A549 (cell line): Measurements from ENCODE around the gene NUP62. TPM values are rescaled to one million over a fixed set of nuclear protein-coding genes. Genes with fewer than 3 reads are reported as not detected.

Experiments used
- ATAC-seq, 2 experiments: fragments of 200-7000 bp in 1 of 2; fragments of >200 bp in 1 of 2; cut with Nextera tagmentation in 1 of 2; cut with Tn5 transposase in 1 of 2; 3 replicates each; pipeline versions ENCODE4 v1.8.0 to v1.9.1; 2018 to 2020; ENCODE audit warnings: mild to moderate bottlenecking in 1 of 2, moderate library complexity in 1 of 2
- CTCF ChIA-PET: fragments of 300-600 bp; sonication (Branson Sonifier 250); formaldehyde crosslinking; extraction: SDS; loops from one replicate; lab custom pipeline; 2021; ENCODE audit warnings: antibody characterized with exemption, inconsistent platforms; lab: Yijun Ruan, JAX
- POLR2A ChIA-PET: fragments of 350-600 bp; formaldehyde crosslinking; extraction: SDS; loops from one replicate; lab custom pipeline; 2021; ENCODE audit warnings: antibody characterized with exemption, inconsistent platforms; lab: Yijun Ruan, JAX
- DNase-seq, 2 experiments: peaks; one replicate each; pipeline versions ENCODE4 v3.0.0 to v3.0.0-alpha.2; 2011 to 2016; ENCODE audit warnings: low read depth in 1 of 2, low spot score in 1 of 2
- FAIRE-seq: peaks from 2 replicates; lab custom pipeline; 2011; peaks lifted over from hg19 to GRCh38; lab: Jason Lieb, UNC
- H3K27ac ChIP-seq, 2 experiments: fragments of >200 bp; sonication (Bioruptor Twin); formaldehyde crosslinking; 3 replicates each; pipeline ENCODE4 v1.5.1; 2016 to 2017
- H3K4me1 ChIP-seq: fragments of >200 bp; sonication (Bioruptor Twin); formaldehyde crosslinking; 3 replicates; pipeline ENCODE4 v1.6.1; 2016
- H3K4me2 ChIP-seq: fragments of >200 bp; sonication (Bioruptor Twin); formaldehyde crosslinking; 3 replicates; pipeline ENCODE4 v1.6.1; 2016
- H3K4me3 ChIP-seq: fragments of >200 bp; sonication (Bioruptor Twin); formaldehyde crosslinking; 3 replicates; pipeline ENCODE4 v1.5.1; 2016
- H3K9me3 ChIP-seq: fragments of >200 bp; sonication (Bioruptor Twin); formaldehyde crosslinking; 3 replicates; pipeline ENCODE4 v1.6.1; 2016
- BCL3 ChIP-seq: fragments of >200 bp; sonication (Bioruptor Twin); formaldehyde crosslinking; IDR thresholded peaks from 3 replicates; pipeline ENCODE4 v1.6.1; 2016
- CBX2 ChIP-seq: fragments of 200-600 bp; sonication (generic); IDR thresholded peaks from 2 replicates; pipeline ENCODE4 v1.6.1; 2016; ENCODE audit warnings: low read depth, mild to moderate bottlenecking, borderline replicate concordance
- CBX8 ChIP-seq: fragments of 200-600 bp; sonication (generic); IDR thresholded peaks from 2 replicates; pipeline ENCODE4 v1.6.1; 2016
- CHD2 ChIP-seq: fragments of 150-350 bp; IDR thresholded peaks from 2 replicates; pipeline ENCODE4 v1.6.1; 2014; ENCODE audit warnings: low read length; ENCODE audit not compliant: partially characterized antibody
- CHD4 ChIP-seq: fragments of 200-600 bp; sonication (generic); IDR thresholded peaks from 2 replicates; pipeline ENCODE4 v1.6.1; 2016; ENCODE audit warnings: antibody characterized with exemption, mild to moderate bottlenecking, borderline replicate concordance
- CTCF ChIP-seq: fragments of >200 bp; sonication (Bioruptor Twin); formaldehyde crosslinking; IDR thresholded peaks from 3 replicates; pipeline ENCODE4 v1.5.1; 2016
- ELK1 ChIP-seq: fragments of 150-350 bp; IDR thresholded peaks from 2 replicates; pipeline ENCODE4 v1.6.1; 2014; ENCODE audit warnings: low read depth, mild to moderate bottlenecking, low read length
- HMGXB4 ChIP-seq: fragments of 250-450 bp; sonication (Bioruptor Pico); IDR thresholded peaks from 2 replicates; pipeline ENCODE4 v1.5.0; 2021; ENCODE audit warnings: mild to moderate bottlenecking, moderate library complexity, borderline replicate concordance
- HOXB13 ChIP-seq: fragments of 250-450 bp; sonication (Bioruptor Pico); IDR thresholded peaks from 2 replicates; pipeline ENCODE4 v1.5.0; 2020; ENCODE audit warnings: low read depth, mild to moderate bottlenecking, moderate library complexity
- HOXB5 ChIP-seq: fragments of 250-450 bp; sonication (Bioruptor Pico); IDR thresholded peaks from 2 replicates; pipeline ENCODE4 v1.5.0; 2020; ENCODE audit warnings: mild to moderate bottlenecking, moderate library complexity
- JUN ChIP-seq, 2 experiments: fragments of >200 bp; sonication (Bioruptor Twin); formaldehyde crosslinking; IDR thresholded peaks; 2 replicates in 1 of 2; 3 replicates in 1 of 2; pipeline ENCODE4 v1.6.1; 2016 to 2017
- KDM1A ChIP-seq: fragments of 200-600 bp; sonication (generic); IDR thresholded peaks from 2 replicates; pipeline ENCODE4 v1.6.1; 2016; ENCODE audit warnings: low read depth, mild to moderate bottlenecking
- KDM5A ChIP-seq: fragments of 200-600 bp; sonication (generic); IDR thresholded peaks from 2 replicates; pipeline ENCODE4 v1.6.1; 2016; ENCODE audit warnings: antibody characterized with exemption, mild to moderate bottlenecking
- MAZ ChIP-seq: fragments of 150-350 bp; IDR thresholded peaks from 2 replicates; pipeline ENCODE4 v1.6.1; 2014; ENCODE audit warnings: antibody characterized with exemption, low read depth, low read length, borderline replicate concordance
- NR3C1 ChIP-seq: fragments of >200 bp; sonication (Bioruptor Twin); formaldehyde crosslinking; IDR thresholded peaks from 3 replicates; pipeline ENCODE4 v1.6.1; 2017
- PHF8 ChIP-seq: fragments of 200-600 bp; sonication (generic); IDR thresholded peaks from 2 replicates; pipeline ENCODE4 v1.6.1; 2016; ENCODE audit warnings: low read depth, mild to moderate bottlenecking, antibody characterized with exemption, moderate library complexity, borderline replicate concordance
- RAD21 ChIP-seq, 2 experiments: fragments of >200 bp in 1 of 2; sonication (Bioruptor Twin) in 1 of 2; formaldehyde crosslinking in 1 of 2; IDR thresholded peaks in 1 of 2; conservative IDR thresholded peaks in 1 of 2; 2 replicates in 1 of 2; 3 replicates in 1 of 2; pipeline ENCODE4 v1.6.1; 2012 to 2018; ENCODE audit warnings: inconsistent platforms in 1 of 2
- RNF2 ChIP-seq: fragments of 200-600 bp; sonication (generic); IDR thresholded peaks from 2 replicates; pipeline ENCODE4 v1.6.1; 2016; ENCODE audit warnings: low read depth, mild to moderate bottlenecking, antibody characterized with exemption, moderate library complexity, borderline replicate concordance
- USF2 ChIP-seq: fragments of 450-650 bp; IDR thresholded peaks from 2 replicates; pipeline ENCODE4 v1.6.1; 2014; ENCODE audit warnings: antibody characterized with exemption
- WGBS: methylation state at CpG from one replicate; pipeline ENCODE4 v1.1.6; 2017; ENCODE audit errors: missing lambda C conversion rate; 5-methylcytosine and 5-hydroxymethylcytosine counted together
- polyA plus RNA-seq, 4 experiments: library from polyadenylated mRNA; depleted of rRNA in 3 of 4; stranded (reverse); fragments of >200 nt; fragmentation: RNase III in 1 of 4; extraction: RNeasy Plus Mini Kit Qiagen cat#74134 plus additional on column Dnase treatment in 1 of 4; gene quantifications; 2 replicates in 3 of 4; 3 replicates in 1 of 4; pipeline ENCODE4 v1.2.3, GENCODE V29; 2011 to 2017

The NUP62 gene
- polyA plus RNA-seq, 2 of the 4 experiments (the other 2 are of a cell fraction) = 21.4 to 83.9 TPM

- TF ChIP-seq PHF8 = 0 out of 2 replicates have a peak, but pooled peaks have one; percentile 12
Observed at GRCh38 chr19:49875857-49876421, 53.4 kb downstream of the NUP62 start (continued).

GRCh38 chr19:49875177-49875576 is 54.1 kb downstream of the NUP62 start:
- H3K4me2 ChIP-seq = peak overlapping the region; percentile 90
- POLR2A ChIA-PET = no interaction called here
- H3K27ac ChIP-seq = peak overlapping the region; percentile 98 to 99
- no peak for DNase-seq
- no peaks in the 10 kb centered on the region for H3K9me3 ChIP-seq
- TF ChIP-seq NR3C1 = no peak
- TF ChIP-seq KDM1A = no peak
- no peak for TF ChIP-seq MAZ
- TF ChIP-seq CHD2 = no peak
- TF ChIP-seq RAD21 (conservative IDR thresholded peaks at IDR 0.05 in 1 of 2, IDR thresholded peaks at IDR 0.05 in 1 of 2) = no peak
- no peak for TF ChIP-seq ELK1
- no peak for TF ChIP-seq RNF2
- no peak for TF ChIP-seq HMGXB4
- TF ChIP-seq CHD4 = no peak
- no peak for TF ChIP-seq HOXB5 (CRISPR knock-in tag)
- TF ChIP-seq CTCF = no peak
- TF ChIP-seq KDM5A = no peak
- no peak for TF ChIP-seq CBX8
- TF ChIP-seq USF2 = no peak
- no peak for TF ChIP-seq PHF8
- no peak for TF ChIP-seq JUN (IDR thresholded peaks at IDR 0.05)
- no peak for TF ChIP-seq CBX2
- TF ChIP-seq HOXB13 (CRISPR knock-in tag) = no peak
- no peak for TF ChIP-seq BCL3
- TF ChIP-seq, all 56 proteins: peak for 0
- CTCF ChIA-PET = interaction anchor here (1.3 to 1.8 kb wide), 2 partner anchors 15 to 62 kb away, joined by 3 read pairs; partner anchors contain the start of gene FUZ
- ATAC-seq (no peak), FAIRE-seq (no peak)
- peaks cover 29% of the 10 kb centered on the region for H3K4me1 ChIP-seq
- WGBS = 69% methylated on average over 4 of the region's 4 CpGs
- H3K4me3 ChIP-seq = peak overlapping the region; percentile 95
